Thoracic aorta (tissue), 2 donors: ENCODE data around the gene ODF4. TPM values are rescaled to one million over a fixed set of nuclear protein-coding genes. Genes with fewer than 3 reads are reported as not detected.
A peak's percentile ranks its signal among the peaks of the same experiment; 100 is the strongest.
"Not testable (repeated sequence)": the region's sequence is repeated elsewhere in the genome, so short reads cannot be mapped to it uniquely, and the experiment has no call there.

ENCODE experiments used
- ATAC-seq: fragments of 150-250 bp; one replicate; pipeline ENCODE4 v1.8.0; 2017; ENCODE audit warnings: low read depth; ENCODE audit not compliant: insufficient number of reproducible peaks, low FRiP score
- DNase-seq: peaks from one replicate; pipeline ENCODE4 v3.0.0-alpha.2; 2020; ENCODE audit warnings: low spot score
- H3K27ac ChIP-seq, 2 donors: fragments of 200-600 bp; sonication (generic); 1 replicate in 1 of 2; 2 replicates in 1 of 2; pipeline ENCODE4 v1.5.1; 2016; ENCODE audit warnings: mild to moderate bottlenecking in 2 of 2, moderate library complexity in 2 of 2
- H3K27me3 ChIP-seq: fragments of 200-600 bp; sonication (generic); replicated peaks from 2 replicates; pipeline ENCODE4 v1.6.0; 2016; ENCODE audit warnings: mild to moderate bottlenecking; ENCODE audit not compliant: insufficient read depth
- H3K36me3 ChIP-seq: fragments of 200-600 bp; sonication (generic); one replicate; pipeline ENCODE4 v1.5.1; 2016
- H3K4me1 ChIP-seq, 2 donors: fragments of 200-600 bp; sonication (generic); 1 replicate in 1 of 2; 2 replicates in 1 of 2; pipeline versions ENCODE4 v1.5.1 to v1.6.0; 2016; ENCODE audit warnings: low read depth in 2 of 2, mild to moderate bottlenecking in 1 of 2; ENCODE audit not compliant: control insufficient read depth in 1 of 2
- H3K4me3 ChIP-seq: fragments of 200-600 bp; sonication (generic); 2 replicates; pipeline ENCODE4 v1.5.1; 2016; ENCODE audit warnings: mild to moderate bottlenecking
- H3K9me3 ChIP-seq: fragments of 200-600 bp; sonication (generic); 2 replicates; pipeline ENCODE4 v1.5.1; 2016
- total RNA-seq, 2 donors: library from RNA; depleted of rRNA; stranded (reverse); fragments of >200 nt; gene quantifications; one replicate each; pipeline versions ENCODE4 v1.1.0 to v1.2.3, GENCODE V29; 2016
- TF ChIP-seq, protein P1 (sequence below): fragments of 200-600 bp; sonication (generic); IDR thresholded peaks from one replicate; pipeline ENCODE4 v1.5.1; 2019; ENCODE audit warnings: antibody characterized with exemption

Gene ODF4
- total RNA-seq, 2 donors from 2014 or later, result not detected

DNA sequence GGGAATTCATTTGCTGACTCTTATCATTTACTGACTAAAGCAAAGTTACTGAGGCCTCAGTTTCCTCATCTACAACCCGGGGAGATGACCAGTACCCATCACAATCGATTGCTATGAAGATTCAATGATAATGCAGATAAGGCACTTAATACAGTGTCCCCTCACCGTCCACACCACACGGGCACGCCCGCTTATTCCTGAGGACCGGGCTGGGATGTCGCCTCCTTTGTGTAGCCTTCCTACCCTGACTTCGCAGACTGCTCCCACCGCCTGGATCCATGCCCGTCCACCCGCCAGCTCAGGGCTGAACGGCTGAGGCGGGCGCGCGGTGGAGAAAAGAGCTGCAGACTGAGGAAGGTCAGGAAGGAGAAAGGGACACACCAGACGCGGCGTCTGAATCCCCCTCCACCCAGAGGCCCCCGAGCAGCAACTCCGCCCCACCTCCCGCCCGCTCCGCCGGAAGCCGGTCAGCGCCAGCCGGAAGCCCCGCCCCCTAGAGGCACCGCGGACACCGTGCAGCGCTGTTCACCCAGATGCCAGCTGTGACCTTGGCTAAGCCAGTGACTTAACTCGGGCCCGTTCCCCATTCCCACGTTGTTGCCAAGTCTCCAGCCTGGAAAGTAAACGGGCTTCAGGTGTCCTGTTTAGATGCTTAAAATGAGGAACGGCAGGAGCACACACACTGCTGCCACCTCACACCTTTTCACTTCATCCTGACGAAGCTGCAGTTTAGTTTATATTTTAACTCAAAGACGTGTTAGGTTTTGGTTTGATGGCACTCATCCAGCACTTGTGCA, 36.8 kb downstream of the ODF4 start, which contains the start of gene KRABD2:
Gene KRABD2 (minus strand): TSS at position 434 of the 797 bp plus-strand sequence.
- H3K4me1 ChIP-seq, result peaks cover 7 to 27% of the 10 kb centered on the region in 2 donors
- peaks cover 28% of the 10 kb centered on the region for H3K36me3 ChIP-seq
- TF ChIP-seq, protein P1, sequence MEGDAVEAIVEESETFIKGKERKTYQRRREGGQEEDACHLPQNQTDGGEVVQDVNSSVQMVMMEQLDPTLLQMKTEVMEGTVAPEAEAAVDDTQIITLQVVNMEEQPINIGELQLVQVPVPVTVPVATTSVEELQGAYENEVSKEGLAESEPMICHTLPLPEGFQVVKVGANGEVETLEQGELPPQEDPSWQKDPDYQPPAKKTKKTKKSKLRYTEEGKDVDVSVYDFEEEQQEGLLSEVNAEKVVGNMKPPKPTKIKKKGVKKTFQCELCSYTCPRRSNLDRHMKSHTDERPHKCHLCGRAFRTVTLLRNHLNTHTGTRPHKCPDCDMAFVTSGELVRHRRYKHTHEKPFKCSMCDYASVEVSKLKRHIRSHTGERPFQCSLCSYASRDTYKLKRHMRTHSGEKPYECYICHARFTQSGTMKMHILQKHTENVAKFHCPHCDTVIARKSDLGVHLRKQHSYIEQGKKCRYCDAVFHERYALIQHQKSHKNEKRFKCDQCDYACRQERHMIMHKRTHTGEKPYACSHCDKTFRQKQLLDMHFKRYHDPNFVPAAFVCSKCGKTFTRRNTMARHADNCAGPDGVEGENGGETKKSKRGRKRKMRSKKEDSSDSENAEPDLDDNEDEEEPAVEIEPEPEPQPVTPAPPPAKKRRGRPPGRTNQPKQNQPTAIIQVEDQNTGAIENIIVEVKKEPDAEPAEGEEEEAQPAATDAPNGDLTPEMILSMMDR, result peak; percentile 58
- H3K9me3 ChIP-seq, result no peaks in the 10 kb centered on the region
- H3K4me3 ChIP-seq, result peak within 1 kb of the TSS; percentile 84
- peak; percentile 80 for ATAC-seq
- DNase-seq, result peak; percentile 51
- H3K27ac ChIP-seq, result peak within 1 kb of the TSS; percentile 64 to 69
- no peaks in the 10 kb centered on the region for H3K27me3 ChIP-seq

GRCh38 chr17:8377422-8377821, 37.8 kb downstream of the ODF4 start:
- Histone ChIP-seq H3K27me3 (no peaks in the 10 kb centered on the region), H3K4me3 (no peak overlapping the region), H3K36me3 (peaks cover 28% of the 10 kb centered on the region), H3K4me1 (peaks cover 14 to 37% of the 10 kb centered on the region in 2 donors), H3K27ac (no peak overlapping the region), H3K9me3 (no peaks in the 10 kb centered on the region)
- no peak for ATAC-seq
- no peak for DNase-seq
- TF ChIP-seq, protein P1, result no peak

GRCh38 chr17:8378117-8378516, 38.5 kb downstream of the ODF4 start:
- ATAC-seq, H3K4me3 ChIP-seq, H3K27ac ChIP-seq, H3K9me3 ChIP-seq, DNase-seq, H3K27me3 ChIP-seq: not testable (repeated sequence)
- H3K36me3 ChIP-seq, result peaks cover 28% of the 10 kb centered on the region
- peaks cover 14 to 37% of the 10 kb centered on the region in 2 donors for H3K4me1 ChIP-seq

DNA sequence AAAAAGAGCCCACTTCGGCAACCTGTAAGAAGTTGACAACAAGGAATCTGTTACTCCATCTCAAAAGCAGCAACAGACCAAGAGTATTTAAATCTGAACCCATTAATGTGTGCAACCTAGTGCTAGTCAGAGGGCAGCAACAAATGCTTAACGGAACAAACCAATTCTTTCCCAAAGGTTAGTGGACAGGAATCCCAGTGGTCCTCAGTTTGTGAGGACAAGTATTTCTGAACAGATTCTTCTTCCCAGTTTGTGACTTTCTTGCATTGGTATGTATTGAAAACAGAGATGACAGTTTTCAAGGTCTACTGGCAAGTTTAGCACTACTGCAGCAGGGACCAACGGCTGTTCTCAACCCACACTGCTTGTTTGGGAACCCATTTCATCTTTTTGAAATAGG, 40.4 kb downstream of the ODF4 start:
- TF ChIP-seq, protein P1, result no peak
- H3K4me3 ChIP-seq, result no peak overlapping the region
- H3K27ac ChIP-seq, result no peak overlapping the region
- ATAC-seq (no peak), DNase-seq (no peak)
- H3K27me3 ChIP-seq, result no peaks in the 10 kb centered on the region
- H3K9me3 ChIP-seq, result no peaks in the 10 kb centered on the region
- peaks cover 18 to 50% of the 10 kb centered on the region in 2 donors for H3K4me1 ChIP-seq
- peaks cover 28% of the 10 kb centered on the region for H3K36me3 ChIP-seq

GRCh38 chr17:8382052-8382879, 42.6 kb downstream of the ODF4 start:
- ATAC-seq (no peak), DNase-seq (no peak)
- TF ChIP-seq, protein P1, result no peak
- Histone ChIP-seq H3K27ac (peak overlapping the region; percentile 59 to 74), H3K4me1 (peaks cover 11 to 43% of the 10 kb centered on the region in 2 donors), H3K27me3 (no peaks in the 10 kb centered on the region), H3K36me3 (peaks cover 28% of the 10 kb centered on the region), H3K9me3 (no peaks in the 10 kb centered on the region), H3K4me3 (peak overlapping the region; percentile 97)
